ENCODE measurements around the gene ADAM15.

The ADAM15 gene

GRCh38 chr1:155050560-155051341, at the start of gene ADAM15:
TSS of gene ADAM15 (plus strand) at chr1:155051316. CDS start at chr1:155051387, 71 bp downstream.
- no peak for DNase-seq (ENCODE audit: low read depth)

GRCh38 chr1:155001425-155001674, 49.8 kb upstream of the ADAM15 start:
- DNase-seq (ENCODE audit: low read depth): no peak

- DNase-seq (ENCODE audit: low read depth): peak; percentile 97
Observed at GRCh38 chr1:155001675-155002463, 49.2 kb upstream of the ADAM15 start.

- no peak for DNase-seq (ENCODE audit: low read depth)
Observed at GRCh38 chr1:155002464-155003226, 48.5 kb upstream of the ADAM15 start, which contains the start of gene ZBTB7B. TSS of gene ZBTB7B (plus strand) at chr1:155002802. CDS start at chr1:155014661, 11,859 bp downstream.

- DNase-seq (ENCODE audit: low read depth): no peak
Observed at GRCh38 chr1:155003227-155003765, 47.8 kb upstream of the ADAM15 start.

- no peak for DNase-seq (ENCODE audit: low read depth)
Observed at GRCh38 chr1:155003766-155004351, 47.3 kb upstream of the ADAM15 start.

GRCh38 chr1:155004352-155005075, 46.6 kb upstream of the ADAM15 start:
- no peak for DNase-seq (ENCODE audit: low read depth)

GRCh38 chr1:155005076-155006011, 45.8 kb upstream of the ADAM15 start:
- DNase-seq (ENCODE audit: low read depth): no peak

GRCh38 chr1:155006601-155007101, 44.5 kb upstream of the ADAM15 start:
- DNase-seq (ENCODE audit: low read depth): no peak

- no peak for DNase-seq (ENCODE audit: low read depth)
Observed at GRCh38 chr1:155007251-155007828, 43.8 kb upstream of the ADAM15 start.

- DNase-seq (ENCODE audit: low read depth): no peak
Observed at GRCh38 chr1:155008015-155008941, 42.8 kb upstream of the ADAM15 start.

- no peak for DNase-seq (ENCODE audit: low read depth)
Observed at GRCh38 chr1:155009221-155009711, 41.9 kb upstream of the ADAM15 start.

- no peak for DNase-seq (ENCODE audit: low read depth)
Observed at GRCh38 chr1:155009742-155010141, 41.4 kb upstream of the ADAM15 start.

GRCh38 chr1:155010211-155010918, 40.8 kb upstream of the ADAM15 start:
- DNase-seq (ENCODE audit: low read depth): no peak

- no peak for DNase-seq (ENCODE audit: low read depth)
Observed at GRCh38 chr1:155011004-155011416, 40.1 kb upstream of the ADAM15 start.

GRCh38 chr1:155011437-155012025, 39.6 kb upstream of the ADAM15 start:
- no peak for DNase-seq (ENCODE audit: low read depth)

- DNase-seq (ENCODE audit: low read depth): no peak
Observed at GRCh38 chr1:155012026-155012546, 39.0 kb upstream of the ADAM15 start.
